HG03108 (cell line): ENCODE results near the gene ZBTB7A.
A peak's percentile ranks its signal among the peaks of the same experiment; 100 is the strongest.
"Not testable (repeated sequence)": the region's sequence is repeated elsewhere in the genome, so short reads cannot be mapped to it uniquely, and the experiment has no call there.

Experiments used
- ATAC-seq: cut with Tn5 transposase; IDR thresholded peaks from one replicate; pipeline ENCODE4 v1.9.1; 2021; ENCODE audit warnings: moderate library complexity; ENCODE audit not compliant: unreplicated experiment

ZBTB7A gene

GRCh38 chr19:4018775-4019504 is 47.8 kb downstream of the ZBTB7A start:
- no peak for ATAC-seq

DNA sequence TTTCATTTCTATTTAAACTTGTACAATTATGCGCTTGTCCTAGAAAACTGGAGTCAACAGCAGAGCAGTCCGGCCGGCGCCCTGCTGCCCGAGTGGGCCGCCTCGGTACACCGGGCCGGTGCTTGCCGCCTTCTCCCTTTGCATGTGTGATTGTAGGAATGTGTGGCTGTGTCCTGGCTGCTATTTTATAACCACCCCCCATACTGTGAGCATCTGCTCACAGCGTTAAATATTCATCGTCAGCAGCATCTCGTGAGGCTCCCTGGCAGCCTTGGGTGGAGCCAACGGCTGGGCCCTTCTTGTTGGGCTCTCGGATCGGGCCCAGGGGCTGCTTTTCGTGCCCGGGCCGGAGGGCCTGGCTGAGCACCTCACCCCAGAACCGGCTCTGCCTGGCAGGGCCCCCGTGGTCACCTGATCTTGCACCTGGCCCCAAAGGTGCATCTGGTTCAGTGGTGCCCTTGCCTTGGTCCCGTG is 48.5 kb downstream of the ZBTB7A start:
- no peak for ATAC-seq

DNA sequence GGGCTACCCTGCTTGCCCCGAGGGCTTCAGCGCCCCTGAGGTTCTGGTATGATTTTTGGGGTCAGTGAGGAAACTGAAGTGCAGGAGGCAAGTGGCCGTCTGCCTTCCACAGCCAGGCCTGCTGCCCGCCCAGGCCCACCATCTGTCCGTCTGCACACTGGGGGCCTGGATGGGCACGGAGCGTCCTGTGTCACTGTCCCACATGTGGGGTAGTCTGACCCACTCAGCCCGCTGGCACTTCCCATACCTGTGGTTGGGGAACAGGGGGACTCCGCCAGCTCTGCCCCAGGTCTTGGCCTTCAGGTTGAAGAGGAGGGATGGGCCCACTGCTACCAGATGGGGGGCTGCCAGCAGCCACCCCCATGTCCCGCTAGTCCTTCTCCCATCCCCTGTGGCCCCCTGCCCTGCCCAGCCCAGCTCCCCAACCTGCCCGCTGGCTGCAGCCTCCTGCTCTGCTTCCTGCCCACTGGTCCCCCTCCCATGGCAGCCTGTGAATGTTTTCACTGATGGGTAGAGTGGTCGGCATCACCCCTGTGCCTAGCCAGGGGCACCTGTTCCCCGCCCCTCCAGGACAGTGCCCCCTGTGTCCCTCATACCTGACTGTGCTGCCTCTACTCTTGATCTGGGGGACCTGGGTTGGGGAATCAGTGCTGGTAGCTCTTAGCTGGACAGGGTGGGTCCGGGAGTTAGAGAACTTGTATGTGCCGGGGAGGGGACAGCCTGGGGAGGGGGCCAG is 49.6 kb downstream of the ZBTB7A start:
- no peak for ATAC-seq

DNA sequence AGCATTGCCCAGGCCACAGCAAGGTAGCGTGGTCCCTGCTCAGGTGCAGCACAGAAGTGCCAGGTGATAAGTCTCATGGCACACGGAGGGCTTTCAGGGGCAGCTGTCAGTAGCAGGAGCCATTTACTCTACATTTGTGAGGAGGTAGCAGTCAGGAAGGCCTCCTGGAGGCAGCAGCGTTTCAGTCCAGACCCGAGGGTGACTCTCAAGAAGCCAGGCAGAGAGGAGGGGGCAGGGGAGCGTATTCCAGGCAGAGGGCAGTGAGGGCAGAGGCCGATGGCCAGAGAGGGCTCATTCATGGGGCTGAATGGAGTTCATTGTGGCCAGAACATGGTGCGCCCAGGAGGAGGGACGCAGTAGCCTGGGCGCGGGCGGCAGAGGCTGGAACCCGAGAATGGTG is 50.2 kb downstream of the ZBTB7A start:
- no peak for ATAC-seq

- no peak for ATAC-seq
Observed at GRCh38 chr19:4015705-4016402, 50.8 kb downstream of the ZBTB7A start.

- no peak for ATAC-seq
Observed at GRCh38 chr19:4014541-4015491, 51.9 kb downstream of the ZBTB7A start.

- no peak for ATAC-seq
Observed at GRCh38 chr19:4013886-4014540, 52.7 kb downstream of the ZBTB7A start.

DNA sequence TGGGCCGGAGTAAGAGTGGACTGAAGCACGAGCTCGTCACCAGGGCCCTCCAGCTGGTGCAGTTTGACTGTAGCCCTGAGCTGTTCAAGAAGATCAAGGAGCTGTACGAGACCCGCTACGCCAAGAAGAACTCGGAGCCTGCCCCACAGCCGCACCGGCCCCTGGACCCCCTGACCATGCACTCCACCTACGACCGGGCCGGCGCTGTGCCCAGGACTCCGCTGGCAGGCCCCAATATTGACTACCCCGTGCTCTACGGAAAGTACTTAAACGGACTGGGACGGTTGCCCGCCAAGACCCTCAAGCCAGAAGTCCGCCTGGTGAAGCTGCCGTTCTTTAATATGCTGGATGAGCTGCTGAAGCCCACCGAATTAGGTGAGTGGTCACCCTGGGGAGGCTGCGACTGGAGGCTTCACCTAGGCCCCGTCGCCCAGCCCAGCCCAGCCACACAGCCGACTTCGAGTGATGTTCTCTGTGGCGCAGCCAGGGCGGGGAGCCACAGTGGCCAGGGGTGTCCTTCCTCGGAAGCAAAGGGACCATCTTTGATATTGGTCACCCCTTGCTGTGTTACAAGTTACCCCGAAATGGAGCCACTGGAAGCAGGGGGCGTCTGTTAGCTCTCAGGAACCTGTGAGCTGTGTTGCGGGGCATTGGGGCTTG is 53.6 kb downstream of the ZBTB7A start:
- no peak for ATAC-seq

GRCh38 chr19:4012092-4012974 is 54.4 kb downstream of the ZBTB7A start:
- no peak for ATAC-seq

GRCh38 chr19:4011430-4011829 is 55.3 kb downstream of the ZBTB7A start:
- not testable (repeated sequence) for ATAC-seq

- ATAC-seq = no peak
Observed at GRCh38 chr19:4010808-4011110, 55.9 kb downstream of the ZBTB7A start.

DNA sequence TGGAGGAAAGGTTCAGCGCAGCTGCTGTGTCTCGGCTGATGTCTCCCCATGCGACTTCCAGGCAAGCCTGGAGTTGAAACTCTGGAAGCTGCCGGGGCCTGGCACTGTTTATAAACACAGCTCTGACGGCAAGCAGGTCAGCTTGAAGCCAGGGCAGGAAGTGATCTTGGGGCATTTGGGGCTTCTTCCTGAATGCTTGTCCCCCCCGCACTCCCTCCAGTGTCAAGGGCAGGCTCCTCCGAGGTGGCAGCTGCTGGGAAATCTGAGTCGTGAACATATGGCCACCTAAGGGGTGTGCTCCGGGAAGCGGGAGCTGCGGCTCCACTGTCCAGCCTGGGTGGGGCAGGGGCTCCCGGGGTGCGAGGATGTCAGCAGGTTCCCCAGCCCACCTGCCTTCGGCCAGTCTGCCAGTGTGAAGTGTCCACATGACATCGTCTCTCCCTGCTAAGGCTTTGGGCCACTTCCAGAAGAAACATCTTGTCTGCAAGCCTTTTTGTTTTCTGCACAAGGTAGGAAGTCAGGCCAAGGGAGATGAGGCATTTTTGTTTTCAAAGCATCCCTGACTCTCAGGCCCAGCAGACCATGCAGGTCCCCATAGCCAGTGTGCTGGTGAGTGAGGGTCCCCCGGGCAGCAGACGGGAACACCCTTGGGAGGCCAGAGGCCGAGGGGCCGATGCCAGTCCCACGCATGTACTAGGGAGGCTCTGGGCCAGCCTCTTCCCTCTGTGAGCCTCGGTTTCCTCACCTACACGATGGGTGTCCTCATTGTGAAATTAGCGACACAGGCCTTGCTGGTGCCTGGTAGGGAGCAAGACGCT is 56.5 kb downstream of the ZBTB7A start:
- no peak for ATAC-seq

DNA sequence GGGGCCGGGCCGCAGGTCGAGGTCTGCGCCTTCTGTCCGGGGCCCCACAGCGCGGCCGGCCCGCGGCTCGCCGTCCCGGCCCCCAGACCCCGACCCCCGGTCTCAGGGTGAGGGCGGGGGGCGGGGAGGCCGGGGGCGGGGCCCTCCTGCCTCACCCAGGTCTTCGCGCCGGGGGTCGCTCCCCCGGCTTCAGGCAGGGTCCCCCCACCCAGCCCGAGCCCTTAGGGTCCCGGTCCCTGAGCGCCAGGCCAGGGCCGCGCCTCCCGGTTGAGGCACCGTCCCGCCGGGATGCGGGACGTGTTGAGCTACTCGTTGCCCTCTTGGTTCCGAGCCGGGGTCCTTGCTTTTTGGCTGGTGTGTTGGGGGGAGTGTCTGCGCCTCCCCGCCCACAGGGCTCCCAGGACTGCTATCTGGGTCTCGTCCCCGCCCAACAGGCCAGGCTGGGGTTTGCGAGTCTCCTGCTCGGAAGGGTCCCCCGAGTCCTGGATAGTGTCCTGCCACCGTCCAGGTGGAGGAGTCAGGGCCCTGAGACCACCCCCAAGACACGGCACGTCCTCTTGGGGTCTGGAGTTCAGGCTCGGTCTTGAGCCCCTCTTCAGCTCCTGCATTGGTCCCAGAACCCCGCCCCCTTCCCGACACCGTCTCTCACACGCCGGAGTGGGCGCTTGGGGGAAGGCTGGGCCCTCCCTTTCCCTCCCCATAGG is 58.7 kb downstream of the ZBTB7A start:
- peak; percentile 12 for ATAC-seq

GRCh38 chr19:4007021-4007835 is 59.5 kb downstream of the ZBTB7A start, which contains the start of gene PIAS4:
Gene PIAS4, plus strand, starts transcription at chr19:4007736. Its CDS starts 25 bp downstream, at chr19:4007761.
- peak; percentile 81 for ATAC-seq

GRCh38 chr19:4005436-4005835 is 61.3 kb downstream of the ZBTB7A start:
- not testable (repeated sequence) for ATAC-seq

DNA sequence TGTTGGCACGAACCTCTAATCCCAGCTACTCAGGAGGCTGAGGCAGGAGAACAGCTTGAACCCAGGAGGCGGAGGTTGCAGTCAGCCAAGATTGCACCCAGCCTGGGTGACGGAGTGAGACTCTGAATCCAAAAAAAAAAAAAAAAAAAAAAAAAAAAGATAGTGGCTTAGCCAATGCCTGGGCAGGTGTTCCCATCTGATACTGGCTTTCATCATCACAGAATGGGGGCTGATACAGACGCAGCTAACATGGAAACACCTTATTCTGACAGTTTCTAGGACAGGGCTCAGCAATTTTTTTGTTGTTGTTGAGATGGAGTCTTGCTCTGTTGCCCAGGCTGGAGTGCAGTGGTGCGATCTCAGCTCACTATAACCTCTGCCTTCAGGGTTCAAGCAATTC is 65.9 kb downstream of the ZBTB7A start:
- not testable (repeated sequence) for ATAC-seq
